NCI-H1436 treated with DMSO at 0.1 percent for 48 hours (cell line): ENCODE measurements around the gene LRIT2.

ENCODE experiments used
- DNase-seq: peaks from one replicate; lab custom pipeline; 2025; lab: John Stamatoyannopoulos, UW

The LRIT2 gene, protein sequence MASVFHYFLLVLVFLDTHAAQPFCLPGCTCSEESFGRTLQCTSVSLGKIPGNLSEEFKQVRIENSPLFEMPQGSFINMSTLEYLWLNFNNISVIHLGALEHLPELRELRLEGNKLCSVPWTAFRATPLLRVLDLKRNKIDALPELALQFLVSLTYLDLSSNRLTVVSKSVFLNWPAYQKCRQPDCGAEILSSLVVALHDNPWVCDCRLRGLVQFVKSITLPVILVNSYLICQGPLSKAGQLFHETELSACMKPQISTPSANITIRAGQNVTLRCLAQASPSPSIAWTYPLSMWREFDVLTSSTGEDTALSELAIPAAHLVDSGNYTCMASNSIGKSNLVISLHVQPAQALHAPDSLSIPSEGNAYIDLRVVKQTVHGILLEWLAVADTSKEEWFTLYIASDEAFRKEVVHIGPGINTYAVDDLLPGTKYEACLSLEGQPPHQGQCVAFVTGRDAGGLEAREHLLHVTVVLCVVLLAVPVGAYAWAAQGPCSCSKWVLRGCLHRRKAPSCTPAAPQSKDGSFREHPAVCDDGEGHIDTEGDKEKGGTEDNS

GRCh38 chr10:84225427-84226173 is at the start of gene LRIT2:
LRIT2 (minus strand) TSS chr10:84225544; CDS start chr10:84225520, 24 bp downstream.
- no peak for DNase-seq

DNA sequence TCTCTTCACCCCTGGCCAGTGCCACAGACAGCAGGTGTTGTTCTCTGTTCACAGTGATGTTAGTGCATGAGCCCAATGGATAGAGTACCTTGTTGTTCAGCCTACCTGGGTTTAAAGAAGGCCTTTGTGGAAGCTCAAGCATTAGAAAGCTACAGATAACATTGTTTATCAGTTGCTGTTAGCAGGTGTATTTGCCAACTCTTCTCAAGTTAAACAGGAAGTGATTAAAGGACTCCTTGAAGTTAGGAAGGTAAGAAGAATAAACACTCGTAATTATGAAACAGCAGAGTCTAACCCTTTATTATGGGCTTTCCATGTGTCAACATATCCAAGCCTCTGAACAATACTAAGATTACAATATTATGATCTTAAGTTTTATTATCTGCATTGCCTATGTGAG is 45.4 kb upstream of the LRIT2 start:
- DNase-seq, result peak; percentile 84

DNA sequence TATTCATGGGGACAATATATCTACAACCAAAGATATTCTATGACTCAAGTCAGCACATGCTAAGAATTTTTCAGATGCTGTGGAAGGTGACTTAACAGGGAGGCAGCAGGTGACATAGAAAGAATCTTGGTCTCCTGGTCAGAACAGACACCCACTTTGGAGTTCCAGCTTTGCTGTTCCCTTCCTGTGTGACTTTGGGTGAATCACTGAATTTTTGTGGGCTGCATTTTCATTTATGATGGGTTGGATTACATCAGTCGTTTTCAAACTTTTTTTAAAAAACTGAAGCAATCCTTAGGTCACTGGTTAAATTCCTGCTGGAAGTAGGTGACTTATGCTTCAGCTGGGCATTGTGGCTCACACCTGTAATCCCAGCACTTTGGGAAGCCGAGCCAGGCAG is 44.4 kb upstream of the LRIT2 start:
- DNase-seq, result no peak

DNA sequence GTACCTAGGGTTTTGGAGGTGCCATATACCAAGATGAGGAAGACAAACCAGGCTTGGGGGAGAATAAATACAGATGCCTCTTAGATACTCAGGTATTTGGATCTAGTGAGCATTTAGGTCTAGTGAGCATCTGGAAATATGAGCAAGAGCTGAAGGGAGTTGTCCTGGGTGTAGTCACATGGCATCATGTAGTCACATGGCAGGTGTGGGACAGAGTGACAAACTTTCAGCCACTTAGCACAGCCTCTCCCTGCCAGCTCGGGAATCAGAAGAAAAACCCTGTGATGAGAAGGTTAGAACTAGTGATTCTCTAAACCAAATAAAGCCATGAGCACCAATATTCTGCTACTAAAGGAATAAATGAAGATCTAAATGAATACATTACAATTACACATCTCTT is 43.8 kb upstream of the LRIT2 start:
- DNase-seq, result no peak

- no peak for DNase-seq
Measured at GRCh38 chr10:84267503-84268126, 42.3 kb upstream of the LRIT2 start.

- DNase-seq, result no peak
Measured at GRCh38 chr10:84265418-84265817, 40.1 kb upstream of the LRIT2 start.

DNA sequence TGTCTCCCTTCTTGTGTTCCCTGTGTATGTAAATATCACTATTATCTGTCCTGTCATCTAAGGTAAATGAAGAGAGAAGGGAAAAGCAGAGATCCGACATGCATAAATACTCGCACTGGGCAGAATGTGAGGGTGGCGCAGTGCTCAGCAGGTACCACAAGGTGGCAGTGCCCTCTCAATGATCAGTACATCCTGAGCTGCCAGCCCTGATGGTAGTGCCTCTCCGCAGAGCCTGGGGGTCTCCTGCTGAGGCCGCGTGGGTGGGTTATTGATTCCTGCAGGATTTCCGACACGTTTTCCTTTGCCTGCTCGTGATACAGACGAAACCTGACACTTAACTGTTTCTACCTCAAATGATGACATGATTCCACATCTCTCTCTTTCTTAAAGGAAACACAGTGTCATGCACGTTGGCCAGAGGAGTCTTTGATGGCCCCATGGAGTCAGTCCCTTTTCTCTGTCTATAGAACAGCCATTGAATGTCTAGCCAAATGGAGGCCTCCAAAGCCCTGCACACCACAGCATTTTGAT is 39.3 kb upstream of the LRIT2 start:
- no peak for DNase-seq

GRCh38 chr10:84263716-84264115 is 38.4 kb upstream of the LRIT2 start:
- DNase-seq, result no peak

GRCh38 chr10:84262190-84262956 is 37.0 kb upstream of the LRIT2 start:
- DNase-seq, result no peak

DNA sequence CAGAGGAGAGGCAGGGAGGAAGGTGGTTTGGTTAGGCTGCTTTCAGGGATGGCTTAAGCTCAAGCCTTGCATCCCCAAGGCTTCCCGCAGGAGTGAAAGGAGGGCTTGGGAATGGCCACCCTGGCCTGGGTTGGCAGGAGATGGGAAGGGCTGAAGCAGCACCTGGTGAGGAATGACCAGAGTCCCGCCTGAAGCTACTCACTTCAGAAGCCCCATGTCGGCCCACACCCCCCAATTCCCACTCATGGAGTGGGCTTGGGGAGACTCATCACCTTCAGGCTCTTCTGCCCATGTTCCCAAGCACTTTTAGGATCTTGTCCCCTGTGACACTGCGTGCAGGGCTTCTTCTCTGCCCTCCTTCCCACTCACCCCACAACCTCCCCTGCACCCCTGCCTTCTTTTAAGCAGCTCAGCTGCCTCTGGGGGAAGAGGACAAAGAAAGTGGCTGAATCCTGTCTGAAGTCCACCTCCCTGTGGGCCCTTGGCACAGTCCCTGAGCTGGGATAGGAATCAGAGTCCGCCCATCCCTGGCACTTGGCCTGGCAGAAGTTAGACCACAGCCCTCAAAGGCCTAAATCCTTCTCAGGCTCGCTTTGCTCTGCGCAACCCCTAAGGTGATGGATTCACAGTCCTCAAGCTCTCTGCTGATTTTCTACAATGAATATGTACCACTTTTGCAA is 36.0 kb upstream of the LRIT2 start:
- no peak for DNase-seq

DNA sequence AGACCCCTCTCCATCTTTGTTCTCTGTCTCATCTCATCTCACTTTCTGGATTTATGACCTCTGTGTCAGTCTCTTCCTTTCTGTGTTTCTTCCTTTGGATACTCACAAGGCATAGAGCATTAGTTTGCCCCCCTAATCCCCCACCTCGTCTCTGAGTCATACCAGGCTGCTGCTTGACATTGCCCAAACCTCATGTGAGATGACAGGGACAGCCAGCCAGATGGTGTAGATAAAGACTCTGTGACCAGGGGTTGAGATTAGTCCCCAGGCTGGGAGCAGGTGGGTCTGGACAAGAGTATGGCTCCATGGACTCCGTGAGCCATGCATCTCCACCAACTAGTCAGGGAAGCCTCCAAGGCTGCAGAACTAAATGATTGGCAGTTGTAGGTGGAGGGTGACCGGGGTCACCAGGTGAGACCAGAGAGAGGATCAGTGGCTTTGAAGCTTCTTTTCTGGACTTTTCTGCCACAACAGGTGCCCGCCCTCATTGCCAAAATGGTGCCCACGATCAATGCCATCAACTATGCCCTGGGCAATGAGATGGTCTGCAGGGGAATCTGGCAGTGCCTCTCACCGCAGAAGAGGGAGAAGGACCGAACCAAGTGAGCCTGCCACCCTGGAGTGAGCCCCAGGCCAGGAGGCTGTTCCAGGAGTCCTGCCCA is 32.8 kb upstream of the LRIT2 start:
- no peak for DNase-seq

GRCh38 chr10:84257343-84258020 is 32.1 kb upstream of the LRIT2 start:
- no peak for DNase-seq

DNA sequence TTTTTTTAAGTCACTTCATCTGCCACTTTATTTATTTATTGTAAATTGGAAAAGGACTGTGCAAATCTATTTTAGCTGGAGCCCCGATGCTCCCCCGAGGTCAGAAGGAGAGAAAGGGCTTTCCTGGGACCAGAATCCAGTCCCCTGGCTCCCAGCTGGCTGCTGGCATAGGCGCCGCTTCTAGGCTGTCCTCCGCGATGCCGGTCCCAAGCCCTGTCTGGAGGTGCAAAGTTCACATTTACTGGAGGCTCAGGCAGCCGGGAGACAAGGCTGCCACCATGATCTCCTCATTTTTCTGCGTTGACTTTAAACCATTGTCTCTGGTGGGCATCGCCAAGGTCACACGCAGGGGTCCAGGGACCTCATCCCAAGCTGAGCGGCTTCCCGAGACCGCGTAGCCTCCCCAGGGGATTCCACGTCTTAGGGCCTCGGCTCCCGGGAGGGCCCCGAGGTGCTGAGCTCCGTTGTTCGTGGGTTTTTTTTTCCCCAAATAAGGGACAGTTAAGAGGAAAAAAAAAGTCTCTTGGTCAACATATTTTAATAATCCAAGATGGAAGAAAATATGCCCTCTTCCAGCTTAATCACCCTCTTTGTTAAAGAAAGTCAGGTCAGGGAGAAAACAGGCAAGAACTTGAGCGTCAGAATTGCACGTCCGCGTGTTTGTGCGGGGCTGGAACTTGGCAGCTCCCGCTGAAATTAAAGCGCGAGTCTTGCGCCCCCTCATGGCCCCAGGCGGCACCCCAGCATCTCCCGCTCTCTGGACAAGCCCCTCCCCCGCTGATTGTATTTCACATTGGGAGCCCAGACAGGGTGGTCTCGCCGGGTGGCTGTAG is 31.4 kb upstream of the LRIT2 start:
- no peak for DNase-seq

DNA sequence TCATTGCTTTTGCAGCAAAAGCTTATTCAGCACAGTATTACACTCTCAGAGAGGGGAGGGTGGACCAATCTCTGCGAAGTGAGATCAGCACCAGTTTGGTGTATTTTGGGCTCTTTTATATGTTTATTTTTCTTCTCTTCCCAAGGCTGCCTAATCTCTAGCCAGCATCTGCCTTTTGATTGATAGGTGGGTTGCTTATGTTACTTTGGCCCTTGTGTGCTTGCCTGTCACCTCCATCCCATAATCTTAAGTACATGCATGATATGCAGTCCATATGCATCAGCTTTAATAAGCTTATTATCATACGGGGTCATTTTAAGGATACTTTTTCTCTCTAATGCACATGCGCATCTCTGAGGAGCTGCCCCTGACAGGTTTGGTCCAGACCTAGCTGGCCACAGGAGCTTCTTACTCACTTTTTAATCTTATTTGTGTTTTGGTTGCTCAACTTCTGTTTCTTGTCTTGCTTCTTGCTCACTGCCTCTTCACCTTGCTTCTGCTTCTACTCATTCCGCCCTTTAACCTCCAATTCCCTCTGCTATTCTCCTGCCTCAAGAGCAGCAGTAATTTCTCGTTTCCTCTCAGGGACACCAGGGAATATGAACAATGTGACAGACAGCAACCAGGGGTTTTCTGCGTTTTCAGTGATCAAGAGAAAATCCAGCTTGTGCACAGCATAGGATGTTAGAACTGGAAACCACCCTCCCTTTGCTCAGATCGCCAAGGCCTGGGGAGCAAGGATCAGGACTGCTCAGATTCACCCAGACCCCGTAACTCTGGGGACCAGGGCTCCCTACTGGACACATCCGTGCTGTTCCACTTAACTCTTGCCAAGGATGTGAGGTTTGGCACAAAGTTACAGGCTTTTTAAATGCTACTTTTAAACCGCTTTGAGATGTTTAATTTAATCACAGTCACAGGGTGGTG is 29.5 kb upstream of the LRIT2 start:
- DNase-seq, result no peak

DNA sequence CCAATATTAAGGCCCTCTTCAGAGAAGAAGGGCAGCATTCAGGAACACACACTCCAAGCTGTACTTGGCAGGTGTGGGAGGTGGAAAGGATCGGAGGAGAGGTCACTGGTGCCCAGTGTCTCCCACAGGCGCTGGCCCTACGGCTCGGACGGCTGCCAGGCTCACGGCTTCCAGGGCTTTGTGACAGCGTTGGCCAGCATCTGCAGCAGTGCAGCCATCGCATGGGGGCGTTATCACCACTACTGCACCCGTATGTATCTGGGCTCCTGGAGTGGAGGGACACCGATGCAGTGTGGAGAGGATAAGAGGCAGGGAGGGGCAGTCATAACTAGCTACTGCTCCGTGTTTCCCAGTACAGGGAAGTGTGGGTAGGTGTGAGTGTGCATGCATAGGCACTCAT is 23.4 kb upstream of the LRIT2 start:
- DNase-seq, result no peak

DNA sequence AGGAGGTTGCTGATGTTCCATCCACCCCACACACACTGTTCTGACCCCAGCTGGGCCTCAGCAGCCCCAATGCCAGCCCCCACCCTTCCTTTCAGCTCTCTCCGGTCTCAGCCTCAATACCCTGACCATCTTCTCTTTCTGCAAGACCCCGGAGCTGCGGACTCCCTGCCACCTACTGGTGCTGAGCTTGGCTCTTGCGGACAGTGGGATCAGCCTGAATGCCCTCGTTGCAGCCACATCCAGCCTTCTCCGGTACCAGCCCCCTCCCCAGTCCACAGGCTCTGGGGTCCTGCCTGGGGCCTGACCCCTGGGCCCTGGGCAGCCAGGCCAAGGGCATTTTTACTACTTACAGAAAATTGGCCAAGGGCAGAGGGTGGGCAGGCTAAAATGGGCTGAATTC is 22.2 kb upstream of the LRIT2 start:
- no peak for DNase-seq

- no peak for DNase-seq
Measured at GRCh38 chr10:84244651-84245270, 19.4 kb upstream of the LRIT2 start, which contains the start of gene RGR. RGR (plus strand) TSS chr10:84245053; CDS start chr10:84245091, 38 bp downstream.
